ENCODE results near the gene DCAF11.

Gene DCAF11

GRCh38 chr14:24122898-24123297, 8.3 kb downstream of the DCAF11 start:
- no peak for DNase-seq

- DNase-seq, result no peak
These were observed 9.1 kb downstream of the DCAF11 start for GRCh38 chr14:24123424-24124417.

GRCh38 chr14:24126939-24127338, 12.4 kb downstream of the DCAF11 start:
- no peak for DNase-seq

- no peak for DNase-seq
These were observed 13.1 kb downstream of the DCAF11 start for GRCh38 chr14:24127673-24128072.

- no peak for DNase-seq
These were observed 14.9 kb downstream of the DCAF11 start for GRCh38 chr14:24129410-24129998.

- DNase-seq, result no peak
These were observed 15.8 kb downstream of the DCAF11 start, which contains the start of gene FITM1 for GRCh38 chr14:24130380-24130716. Gene FITM1, plus strand, starts transcription at chr14:24130659. Its CDS starts 905 bp downstream, at chr14:24131564.

GRCh38 chr14:24130717-24131548, 16.4 kb downstream of the DCAF11 start:
- no peak for DNase-seq

- no peak for DNase-seq
These were observed 17.0 kb downstream of the DCAF11 start for GRCh38 chr14:24131549-24131966.

- peak; percentile 17 for DNase-seq
These were observed 17.6 kb downstream of the DCAF11 start for GRCh38 chr14:24132061-24132685.

GRCh38 chr14:24132976-24133375, 18.4 kb downstream of the DCAF11 start:
- no peak for DNase-seq

- DNase-seq, result no peak
These were observed 19.2 kb downstream of the DCAF11 start for GRCh38 chr14:24133735-24134134.

GRCh38 chr14:24135584-24135833, 20.9 kb downstream of the DCAF11 start:
- DNase-seq, result no peak

- DNase-seq, result peak; percentile 84
These were observed 21.5 kb downstream of the DCAF11 start, which contains the start of gene PSME1 for GRCh38 chr14:24135834-24136683. Gene PSME1, plus strand, starts transcription at chr14:24136194. Its CDS starts 69 bp downstream, at chr14:24136263.

- DNase-seq, result no peak
These were observed 22.3 kb downstream of the DCAF11 start for GRCh38 chr14:24136684-24137528.

GRCh38 chr14:24137529-24138395, 23.2 kb downstream of the DCAF11 start:
- no peak for DNase-seq

- DNase-seq, result no peak
These were observed 24.1 kb downstream of the DCAF11 start for GRCh38 chr14:24138396-24139271.

- DNase-seq, result no peak
These were observed 24.8 kb downstream of the DCAF11 start for GRCh38 chr14:24139272-24139934.

Measured in DMS79 (cell line).